Urothelium cell line (cell line): ENCODE results near the gene OR10A2.
"Not testable (repeated sequence)": the region's sequence is repeated elsewhere in the genome, so short reads cannot be mapped to it uniquely, and the experiment has no call there.

Experiments used
- DNase-seq: peaks from one replicate; pipeline ENCODE4 v3.0.0; 2011; ENCODE audit warnings: low spot score, mixed read lengths
- FAIRE-seq: peaks from 2 replicates; lab custom pipeline; 2011; peaks lifted over from hg19 to GRCh38; lab: Jason Lieb, UNC

The OR10A2 gene, protein sequence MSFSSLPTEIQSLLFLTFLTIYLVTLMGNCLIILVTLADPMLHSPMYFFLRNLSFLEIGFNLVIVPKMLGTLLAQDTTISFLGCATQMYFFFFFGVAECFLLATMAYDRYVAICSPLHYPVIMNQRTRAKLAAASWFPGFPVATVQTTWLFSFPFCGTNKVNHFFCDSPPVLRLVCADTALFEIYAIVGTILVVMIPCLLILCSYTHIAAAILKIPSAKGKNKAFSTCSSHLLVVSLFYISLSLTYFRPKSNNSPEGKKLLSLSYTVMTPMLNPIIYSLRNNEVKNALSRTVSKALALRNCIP

DNA sequence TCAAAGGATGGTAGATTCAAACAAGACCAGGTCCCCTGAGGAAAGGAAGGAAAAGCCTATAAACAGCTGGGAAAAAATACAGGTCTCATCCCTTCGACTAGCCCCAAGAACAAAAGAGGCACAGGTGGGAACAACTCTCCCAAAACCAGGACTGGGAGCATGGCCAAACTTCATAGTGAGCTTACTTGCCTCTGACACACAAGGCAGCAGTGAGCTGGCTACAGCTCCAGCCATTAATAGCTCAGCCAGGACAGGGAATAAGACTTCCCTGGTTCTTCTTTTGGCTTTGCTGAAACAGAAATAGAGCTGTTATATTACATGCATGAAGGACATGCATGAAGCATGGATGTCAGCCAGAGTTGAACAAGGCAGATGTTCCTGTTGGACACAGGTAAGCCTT, at the start of gene OR10A2:
Gene OR10A2, plus strand, starts transcription at position 97 of the 400 bp plus-strand sequence. CDS start 6,698 bp downstream, outside the sequence.
- no peak for FAIRE-seq
- DNase-seq, result no peak

GRCh38 chr11:6813656-6814055, 49.2 kb upstream of the OR10A2 start:
- FAIRE-seq, result no peak
- DNase-seq, result no peak

GRCh38 chr11:6817694-6818093, 45.2 kb upstream of the OR10A2 start:
- no peak for FAIRE-seq
- DNase-seq, result no peak

GRCh38 chr11:6818967-6819366, 43.9 kb upstream of the OR10A2 start:
- no peak for DNase-seq
- no peak for FAIRE-seq

DNA sequence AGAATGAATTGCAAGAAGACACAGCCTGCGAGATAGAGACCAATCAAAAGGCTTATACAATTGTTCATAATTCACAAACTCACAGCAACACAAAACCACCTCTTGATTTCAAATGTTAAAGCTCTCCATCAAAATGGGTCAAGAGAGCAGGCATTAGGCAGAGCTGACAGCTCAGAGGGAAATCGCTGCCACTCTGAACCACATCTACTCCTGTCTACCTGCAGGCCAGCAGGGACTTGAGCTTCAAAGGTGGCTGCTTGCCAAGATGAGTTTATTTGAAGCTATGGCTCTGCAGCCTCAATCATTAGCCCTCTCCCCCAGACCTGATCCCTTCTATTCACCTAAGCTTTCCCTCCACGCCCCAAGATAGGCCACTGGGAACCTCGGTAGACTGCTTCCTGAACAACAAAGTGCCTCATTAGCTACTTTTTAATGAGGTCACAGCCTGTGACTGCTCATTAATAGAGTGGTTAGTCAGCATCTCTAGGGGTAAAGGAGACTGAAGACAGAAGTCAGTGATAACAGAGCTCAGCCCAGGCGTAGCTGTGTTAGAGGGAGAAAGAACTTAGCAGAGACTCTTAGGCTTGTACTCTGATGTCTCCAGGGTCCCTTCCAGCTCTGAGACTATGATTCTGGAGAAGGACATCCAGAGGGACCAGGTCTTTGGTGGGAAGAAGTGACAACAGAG, 38.6 kb upstream of the OR10A2 start:
- DNase-seq, result no peak
- no peak for FAIRE-seq

- DNase-seq (peak; percentile 23), FAIRE-seq (no peak)
These were observed 37.6 kb upstream of the OR10A2 start for GRCh38 chr11:6825231-6825744.

- FAIRE-seq (no peak), DNase-seq (no peak)
These were observed 34.8 kb upstream of the OR10A2 start for GRCh38 chr11:6828103-6828502.

DNA sequence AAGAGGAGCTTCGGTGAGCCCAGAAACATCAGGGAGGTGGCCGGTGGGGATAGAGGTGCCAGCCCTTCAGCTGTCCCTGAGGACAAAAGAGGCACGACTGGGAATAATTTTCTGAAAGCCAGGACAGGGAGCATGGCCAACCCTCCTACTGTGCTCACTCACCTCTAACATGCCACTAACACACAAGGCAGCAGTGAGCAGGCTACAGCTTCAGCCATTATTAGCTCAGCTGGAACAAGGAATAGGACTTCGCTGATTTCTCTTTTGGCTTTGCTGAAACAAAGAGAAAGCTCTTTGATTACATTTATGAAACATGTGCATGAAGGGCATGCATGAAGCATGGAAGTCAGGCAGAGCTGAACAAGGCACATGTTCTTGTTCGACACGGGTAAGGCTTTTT, 29.5 kb upstream of the OR10A2 start:
- DNase-seq (no peak), FAIRE-seq (no peak)

GRCh38 chr11:6834021-6834420, 28.8 kb upstream of the OR10A2 start:
- no peak for FAIRE-seq
- DNase-seq, result no peak

DNA sequence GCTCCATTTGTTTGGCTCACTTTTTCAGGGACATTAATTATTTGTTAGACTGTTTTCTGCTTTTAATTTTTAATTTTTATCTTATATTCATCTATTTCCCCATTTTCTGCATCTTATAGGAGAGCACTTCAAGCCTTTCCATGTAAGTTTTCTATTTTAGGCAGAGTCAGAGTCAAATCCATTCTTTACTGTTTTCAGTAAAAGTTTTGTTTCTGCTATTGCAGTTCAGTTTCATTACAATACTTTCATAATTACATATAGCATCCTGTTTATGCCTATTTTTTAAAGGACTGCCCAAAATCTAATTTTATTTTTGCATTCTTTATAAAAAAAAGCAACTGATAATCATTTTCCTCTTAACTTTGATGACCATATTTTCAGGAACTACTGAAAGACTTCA, 21.2 kb upstream of the OR10A2 start:
- DNase-seq, result no peak
- no peak for FAIRE-seq

- DNase-seq (no peak), FAIRE-seq (no peak)
These were observed 19.2 kb upstream of the OR10A2 start for GRCh38 chr11:6843670-6844069.

GRCh38 chr11:6844356-6844755, 18.5 kb upstream of the OR10A2 start:
- no peak for FAIRE-seq
- no peak for DNase-seq

- FAIRE-seq (no peak), DNase-seq (no peak)
These were observed 17.5 kb upstream of the OR10A2 start, which contains the start of gene OR10A5 for GRCh38 chr11:6845383-6845782. OR10A5 (plus strand) TSS chr11:6845683; CDS start chr11:6845683, 0 bp downstream.

GRCh38 chr11:6850526-6850925, 12.3 kb upstream of the OR10A2 start:
- FAIRE-seq (no peak), DNase-seq (no peak)

DNA sequence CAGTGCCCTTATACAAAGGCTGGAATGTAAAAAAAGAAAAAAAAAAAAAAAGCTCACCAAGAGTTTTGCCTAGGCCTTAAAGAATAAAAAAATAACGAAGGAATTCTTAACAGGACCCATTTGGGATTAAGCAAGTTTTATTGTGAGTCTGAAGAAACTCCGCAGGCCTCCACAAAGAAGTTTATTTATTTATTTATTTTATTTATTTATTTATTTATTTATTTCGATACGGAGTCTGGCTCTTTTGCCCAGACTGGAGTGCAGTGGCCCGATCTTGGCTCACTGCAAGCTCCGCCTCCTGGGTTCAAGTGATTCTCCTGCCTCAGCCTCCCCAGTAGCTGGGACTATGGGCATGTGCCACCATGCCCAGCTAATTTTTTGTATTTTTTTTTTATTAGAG, 8.1 kb upstream of the OR10A2 start:
- not testable (repeated sequence) for DNase-seq, FAIRE-seq

- peak; percentile 28 for DNase-seq
- no peak for FAIRE-seq
These were observed 6.8 kb upstream of the OR10A2 start for GRCh38 chr11:6855971-6856541.

- FAIRE-seq, result no peak
- DNase-seq, result no peak
These were observed 6.0 kb upstream of the OR10A2 start for GRCh38 chr11:6856871-6857270.

DNA sequence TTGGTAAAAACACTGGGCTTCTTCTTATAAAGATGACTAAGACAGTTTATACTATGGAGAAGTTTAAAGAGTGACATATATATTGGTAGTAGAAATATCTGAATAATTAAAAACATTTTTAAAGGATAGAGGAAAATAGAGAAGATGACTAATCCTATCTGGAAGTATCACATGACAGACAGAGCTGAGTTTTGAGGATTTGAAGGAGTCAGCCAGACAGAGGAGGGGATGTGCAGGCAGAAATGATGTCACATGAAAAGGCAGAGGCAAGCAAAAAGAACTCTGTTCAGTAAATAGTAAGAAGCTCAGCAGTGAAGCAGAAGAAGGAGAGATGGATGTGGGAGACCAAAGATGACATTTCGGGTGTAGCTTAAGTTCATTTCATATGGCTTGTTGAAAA, 1.6 kb downstream of the OR10A2 start:
- no peak for DNase-seq
- no peak for FAIRE-seq

- FAIRE-seq, result no peak
- DNase-seq, result no peak
These were observed 8.4 kb downstream of the OR10A2 start for GRCh38 chr11:6871278-6871677.

- FAIRE-seq, result no peak
These were observed 12.9 kb downstream of the OR10A2 start for GRCh38 chr11:6875761-6876160.

GRCh38 chr11:6876325-6876724, 13.5 kb downstream of the OR10A2 start, which contains the start of gene OR10A4:
OR10A4 (plus strand) TSS chr11:6876625; CDS start chr11:6876648, 23 bp downstream.
- DNase-seq (no peak), FAIRE-seq (no peak)

More at GRCh38 chr11:6875761-6876160, 12.9 kb downstream of the OR10A2 start:
- no peak for DNase-seq

GRCh38 chr11:6876914-6877313, 14.1 kb downstream of the OR10A2 start:
- DNase-seq (no peak), FAIRE-seq (no peak)
